DOHH2 (cell line): ENCODE measurements around the gene ERAP2.

Source experiments
- H3F3A ChIP-seq: fragments of 200-600 bp; sonication (generic), shearing (Covaris generic); 2 replicates; pipeline ENCODE4 v1.6.0; 2016; ENCODE audit warnings: antibody characterized with exemption, mild to moderate bottlenecking; ENCODE audit not compliant: control insufficient read depth, insufficient read depth
- H3K27ac ChIP-seq: fragments of 200-600 bp; sonication (generic); 2 replicates; pipeline ENCODE4 v1.5.1; 2014; ENCODE audit warnings: low read depth, mild to moderate bottlenecking, low read length, moderate library complexity
- H3K27me3 ChIP-seq: fragments of 200-600 bp; sonication (generic); 2 replicates; pipeline ENCODE4 v1.6.1; 2014; ENCODE audit warnings: mild to moderate bottlenecking, low read length, mixed read lengths; ENCODE audit not compliant: control insufficient read depth
- H3K36me3 ChIP-seq: fragments of 200-600 bp; sonication (generic); 2 replicates; pipeline ENCODE4 v1.6.1; 2014; ENCODE audit warnings: mild to moderate bottlenecking, low read length, moderate library complexity, mixed read lengths; ENCODE audit not compliant: control insufficient read depth
- H3K4me1 ChIP-seq: fragments of 200-600 bp; sonication (generic); 2 replicates; pipeline ENCODE4 v1.6.1; 2014; ENCODE audit warnings: mild to moderate bottlenecking, low read length, mixed read lengths; ENCODE audit not compliant: control insufficient read depth
- H3K4me2 ChIP-seq: fragments of 200-600 bp; sonication (generic); 2 replicates; pipeline ENCODE4 v1.6.0; 2014; ENCODE audit warnings: mild to moderate bottlenecking, low read length, moderate library complexity
- H3K4me3 ChIP-seq: fragments of 200-600 bp; sonication (generic); 2 replicates; pipeline ENCODE4 v1.5.1; 2014; ENCODE audit warnings: mild to moderate bottlenecking, low read length, mixed read lengths
- H3K79me2 ChIP-seq: fragments of 200-600 bp; sonication (generic); 2 replicates; pipeline ENCODE4 v1.6.1; 2014; ENCODE audit warnings: mild to moderate bottlenecking, low read length, mixed read lengths; ENCODE audit not compliant: control insufficient read depth
- H3K9me2 ChIP-seq: fragments of 200-600 bp; sonication (generic); replicated peaks from 2 replicates; pipeline ENCODE4 v1.6.1; 2014; ENCODE audit warnings: mild to moderate bottlenecking, low read length, mixed read lengths; ENCODE audit not compliant: control insufficient read depth
- H3K9me3 ChIP-seq: fragments of 200-600 bp; sonication (generic); 2 replicates; pipeline ENCODE4 v1.6.1; 2014; ENCODE audit warnings: antibody characterized with exemption, low read length, mixed read lengths; ENCODE audit not compliant: control insufficient read depth, insufficient read depth
- H4K20me1 ChIP-seq: fragments of 200-600 bp; sonication (generic); 2 replicates; pipeline ENCODE4 v1.6.0; 2014; ENCODE audit warnings: low read depth, mild to moderate bottlenecking, antibody characterized with exemption, low read length, moderate library complexity; ENCODE audit not compliant: control insufficient read depth, insufficient read depth
- CTCF ChIP-seq: fragments of 200-600 bp; sonication (generic); IDR thresholded peaks from one replicate; pipeline ENCODE4 v1.5.1; 2014; ENCODE audit warnings: antibody characterized with exemption, mild to moderate bottlenecking, low read depth, low read length; ENCODE audit not compliant: poor library complexity, severe bottlenecking
- EZH2phosphoT487 ChIP-seq: fragments of 200-600 bp; sonication (generic); IDR thresholded peaks from 2 replicates; pipeline ENCODE4 v1.6.1; 2017; ENCODE audit warnings: borderline replicate concordance, mild to moderate bottlenecking, antibody characterized with exemption, low read length, moderate library complexity, mixed read lengths

The ERAP2 gene

GRCh38 chr5:96905864-96906263 lies 29.6 kb downstream of the ERAP2 start:
- H3K79me2 ChIP-seq, result no peaks in the 10 kb centered on the region
- H3K9me2 ChIP-seq, result no peaks in the 10 kb centered on the region
- H3K4me1 ChIP-seq, result peaks cover 15% of the 10 kb centered on the region
- no peaks in the 10 kb centered on the region for H3K27me3 ChIP-seq
- H3K4me3 ChIP-seq, result no peak overlapping the region
- H3K9me3 ChIP-seq, result no peaks in the 10 kb centered on the region
- no peaks in the 10 kb centered on the region for H3F3A ChIP-seq
- H4K20me1 ChIP-seq, result no peaks in the 10 kb centered on the region
- H3K4me2 ChIP-seq, result no peak overlapping the region
- TF ChIP-seq EZH2phosphoT487, result no peak
- no peak for TF ChIP-seq CTCF
- no peak overlapping the region for H3K27ac ChIP-seq
- peaks cover 33% of the 10 kb centered on the region for H3K36me3 ChIP-seq

- H3K36me3 ChIP-seq, result peaks cover 11% of the 10 kb centered on the region
Observed at GRCh38 chr5:96909003-96909402, 32.7 kb downstream of the ERAP2 start.

GRCh38 chr5:96909435-96909834 lies 33.1 kb downstream of the ERAP2 start:
- Histone ChIP-seq H3F3A (peaks cover 6% of the 10 kb centered on the region; the same call in 1 of the 2 replicates), H3K27ac (no peak overlapping the region), H3K4me1 (peaks cover 11% of the 10 kb centered on the region), H4K20me1 (no peaks in the 10 kb centered on the region), H3K4me3 (no peak overlapping the region), H3K9me2 (no peaks in the 10 kb centered on the region), H3K27me3 (no peaks in the 10 kb centered on the region), H3K4me2 (no peak overlapping the region), H3K36me3 (peaks cover 7% of the 10 kb centered on the region), H3K9me3 (no peaks in the 10 kb centered on the region), H3K79me2 (no peaks in the 10 kb centered on the region)
- TF ChIP-seq EZH2phosphoT487 (no peak), CTCF (no peak)

More at GRCh38 chr5:96909003-96909402, 32.7 kb downstream of the ERAP2 start:
- Histone ChIP-seq H3K27me3 (no peaks in the 10 kb centered on the region), H3K27ac (no peak overlapping the region), H3K79me2 (no peaks in the 10 kb centered on the region), H3K9me3 (no peaks in the 10 kb centered on the region), H3K9me2 (no peaks in the 10 kb centered on the region), H3K4me1 (peaks cover 14% of the 10 kb centered on the region), H3F3A (peaks cover 6% of the 10 kb centered on the region; the same call in 1 of the 2 replicates), H3K4me3 (no peak overlapping the region), H4K20me1 (no peaks in the 10 kb centered on the region), H3K4me2 (no peak overlapping the region)
- TF ChIP-seq CTCF (no peak), EZH2phosphoT487 (no peak)

GRCh38 chr5:96911139-96911538 lies 34.8 kb downstream of the ERAP2 start:
- peaks cover 6% of the 10 kb centered on the region; the same call in 1 of the 2 replicates for H3F3A ChIP-seq
- H3K4me1 ChIP-seq, result peaks cover 6% of the 10 kb centered on the region
- TF ChIP-seq CTCF, result no peak
- TF ChIP-seq EZH2phosphoT487, result no peak
- no peaks in the 10 kb centered on the region for H3K9me3 ChIP-seq
- H3K4me2 ChIP-seq, result no peak overlapping the region
- no peaks in the 10 kb centered on the region for H3K9me2 ChIP-seq
- no peaks in the 10 kb centered on the region for H3K27me3 ChIP-seq
- no peaks in the 10 kb centered on the region for H4K20me1 ChIP-seq
- peaks cover 5% of the 10 kb centered on the region for H3K36me3 ChIP-seq
- H3K79me2 ChIP-seq, result no peaks in the 10 kb centered on the region
- no peak overlapping the region for H3K27ac ChIP-seq
- H3K4me3 ChIP-seq, result no peak overlapping the region
